ENCODE measurements around the gene ZNF280D.

DNA sequence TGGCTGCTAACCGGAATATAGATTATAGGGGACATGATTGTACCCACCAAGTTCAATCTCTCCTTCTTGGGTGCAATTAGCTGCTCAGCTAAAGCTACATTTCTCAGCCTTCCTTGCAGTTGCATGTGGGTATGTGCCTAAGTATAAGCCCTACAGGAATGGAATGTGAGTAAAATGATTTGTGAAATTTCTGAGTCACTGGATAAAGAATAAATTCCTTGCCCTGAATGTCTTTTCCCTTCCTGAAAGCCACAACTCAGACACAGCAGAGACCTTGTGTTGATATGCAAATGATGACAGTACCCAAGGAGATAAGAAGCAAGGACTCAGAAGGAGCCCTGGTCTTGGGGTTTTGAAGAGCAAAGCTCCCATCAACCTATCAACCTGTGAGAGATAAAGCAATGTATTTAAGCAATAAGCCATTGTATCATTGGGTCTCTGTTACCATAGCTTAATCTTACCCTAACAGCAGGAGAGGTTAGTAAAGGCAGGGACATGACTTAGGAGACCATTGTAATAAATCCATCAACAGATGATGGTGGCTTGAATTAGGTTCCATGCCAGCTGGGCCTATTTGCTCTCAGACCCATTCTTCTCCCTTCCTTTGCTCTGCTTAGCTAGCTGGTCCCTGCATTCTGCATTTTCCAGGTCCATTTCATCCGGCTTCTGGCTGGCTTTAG is 25.6 kb upstream of the ZNF280D start:
- TF ChIP-seq POLR2A (IDR thresholded peaks at IDR 0.05; ENCODE audit: extremely low read depth, insufficient read length) (no peak), MYC (IDR thresholded peaks at IDR 0.05; ENCODE audit: low read depth, low read length) (no peak)
- TF ChIP-seq, protein P1, sequence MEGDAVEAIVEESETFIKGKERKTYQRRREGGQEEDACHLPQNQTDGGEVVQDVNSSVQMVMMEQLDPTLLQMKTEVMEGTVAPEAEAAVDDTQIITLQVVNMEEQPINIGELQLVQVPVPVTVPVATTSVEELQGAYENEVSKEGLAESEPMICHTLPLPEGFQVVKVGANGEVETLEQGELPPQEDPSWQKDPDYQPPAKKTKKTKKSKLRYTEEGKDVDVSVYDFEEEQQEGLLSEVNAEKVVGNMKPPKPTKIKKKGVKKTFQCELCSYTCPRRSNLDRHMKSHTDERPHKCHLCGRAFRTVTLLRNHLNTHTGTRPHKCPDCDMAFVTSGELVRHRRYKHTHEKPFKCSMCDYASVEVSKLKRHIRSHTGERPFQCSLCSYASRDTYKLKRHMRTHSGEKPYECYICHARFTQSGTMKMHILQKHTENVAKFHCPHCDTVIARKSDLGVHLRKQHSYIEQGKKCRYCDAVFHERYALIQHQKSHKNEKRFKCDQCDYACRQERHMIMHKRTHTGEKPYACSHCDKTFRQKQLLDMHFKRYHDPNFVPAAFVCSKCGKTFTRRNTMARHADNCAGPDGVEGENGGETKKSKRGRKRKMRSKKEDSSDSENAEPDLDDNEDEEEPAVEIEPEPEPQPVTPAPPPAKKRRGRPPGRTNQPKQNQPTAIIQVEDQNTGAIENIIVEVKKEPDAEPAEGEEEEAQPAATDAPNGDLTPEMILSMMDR (IDR thresholded peaks at IDR 0.05; ENCODE audit: low read depth, low read length), result no peak
- TF ChIP-seq, protein P2, sequence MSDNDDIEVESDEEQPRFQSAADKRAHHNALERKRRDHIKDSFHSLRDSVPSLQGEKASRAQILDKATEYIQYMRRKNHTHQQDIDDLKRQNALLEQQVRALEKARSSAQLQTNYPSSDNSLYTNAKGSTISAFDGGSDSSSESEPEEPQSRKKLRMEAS (IDR thresholded peaks at IDR 0.05; ENCODE audit: low read depth, low read length), result no peak

All from NB4 (cell line).